ENCODE measurements around the gene P2RY6.

The P2RY6 gene

DNA sequence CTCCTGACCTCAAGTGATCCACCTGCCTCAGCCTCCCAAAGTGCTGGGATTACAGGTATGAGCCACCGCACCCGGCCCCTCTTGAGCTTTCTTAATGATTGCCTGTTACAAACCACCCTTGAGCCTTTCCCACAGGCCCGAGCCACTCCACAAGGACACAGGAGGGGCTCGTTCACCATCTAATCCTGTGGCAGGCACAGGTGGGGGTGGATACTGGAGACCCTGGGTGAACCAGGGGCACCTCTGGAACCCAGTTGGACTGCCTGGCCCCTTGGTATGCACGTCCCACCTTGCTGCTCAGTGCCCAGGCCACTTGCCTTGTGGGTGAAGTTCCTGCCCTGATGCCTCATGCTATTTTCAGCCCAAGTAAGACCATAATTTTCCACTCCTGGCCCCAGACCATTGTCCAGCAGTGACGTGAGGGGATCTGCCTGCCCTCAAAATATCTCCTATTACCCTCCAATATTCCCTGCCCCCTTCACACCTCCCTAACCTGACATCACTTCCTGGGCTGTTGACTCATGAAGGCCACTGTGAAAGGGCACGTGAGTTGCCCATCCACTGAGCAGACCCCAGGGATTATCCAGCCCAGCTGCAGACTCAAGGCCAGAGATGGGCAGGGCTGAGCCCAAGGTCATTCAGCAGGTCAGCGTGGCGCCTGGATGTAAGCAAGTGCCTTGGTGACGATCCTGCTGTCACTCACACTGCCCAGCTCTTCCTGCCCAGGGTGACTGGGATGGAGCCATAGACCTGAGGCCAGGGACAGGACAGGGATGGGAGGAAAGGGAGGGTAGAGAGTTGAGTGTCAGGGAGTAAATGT is 34.5 kb upstream of the P2RY6 start:
- no peak for FAIRE-seq

DNA sequence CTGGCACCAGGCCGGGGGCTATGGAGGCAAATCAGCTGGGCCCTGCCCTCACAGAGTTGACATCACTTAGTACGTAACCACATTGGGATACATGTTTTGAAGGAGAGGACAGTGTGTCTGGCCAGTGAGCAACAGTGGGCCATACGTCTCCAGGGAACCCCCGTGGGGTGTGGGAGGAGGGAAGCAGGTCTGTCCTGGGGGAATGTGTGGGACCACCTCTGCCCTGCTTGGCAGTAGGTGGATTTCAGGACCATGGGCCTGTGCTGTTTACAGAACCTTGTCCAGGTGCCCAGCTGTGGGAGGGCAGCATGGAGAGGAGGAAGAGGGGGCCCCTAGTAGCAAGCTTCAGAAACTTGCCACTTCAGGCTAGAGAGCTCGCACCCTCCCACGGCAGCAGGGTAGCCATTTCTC is 33.0 kb upstream of the P2RY6 start:
- no peak for FAIRE-seq

DNA sequence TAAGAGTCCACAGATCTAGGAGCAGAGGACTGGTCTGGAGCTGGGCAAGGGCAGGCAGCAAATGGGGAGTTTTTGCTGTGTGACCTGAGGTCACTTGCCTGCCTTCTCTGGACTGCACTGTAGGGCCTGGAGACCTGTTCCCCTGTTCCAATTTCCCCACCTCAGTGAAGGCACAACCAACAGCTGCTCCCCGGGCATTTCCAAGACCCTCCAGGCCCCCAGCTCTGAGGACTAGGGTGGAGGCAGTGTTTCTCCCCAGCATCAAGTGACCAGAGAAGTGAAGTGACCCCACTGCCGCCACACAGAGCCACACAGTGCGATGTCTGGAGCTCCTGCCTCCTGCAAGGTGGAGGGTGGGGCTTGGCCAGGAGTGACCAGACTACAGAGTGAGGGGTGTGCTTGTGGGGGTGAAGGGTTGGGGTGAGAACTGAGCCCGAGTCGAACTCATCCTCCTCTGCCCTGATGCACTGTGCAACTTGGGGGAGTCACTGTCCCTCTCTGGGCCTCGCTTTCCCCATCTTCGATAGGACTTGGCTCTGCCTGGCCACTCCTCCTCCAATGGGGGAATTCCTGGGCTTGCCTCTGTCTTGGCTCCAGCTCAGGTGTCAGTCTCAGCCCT is 32.5 kb upstream of the P2RY6 start:
- FAIRE-seq: no peak

DNA sequence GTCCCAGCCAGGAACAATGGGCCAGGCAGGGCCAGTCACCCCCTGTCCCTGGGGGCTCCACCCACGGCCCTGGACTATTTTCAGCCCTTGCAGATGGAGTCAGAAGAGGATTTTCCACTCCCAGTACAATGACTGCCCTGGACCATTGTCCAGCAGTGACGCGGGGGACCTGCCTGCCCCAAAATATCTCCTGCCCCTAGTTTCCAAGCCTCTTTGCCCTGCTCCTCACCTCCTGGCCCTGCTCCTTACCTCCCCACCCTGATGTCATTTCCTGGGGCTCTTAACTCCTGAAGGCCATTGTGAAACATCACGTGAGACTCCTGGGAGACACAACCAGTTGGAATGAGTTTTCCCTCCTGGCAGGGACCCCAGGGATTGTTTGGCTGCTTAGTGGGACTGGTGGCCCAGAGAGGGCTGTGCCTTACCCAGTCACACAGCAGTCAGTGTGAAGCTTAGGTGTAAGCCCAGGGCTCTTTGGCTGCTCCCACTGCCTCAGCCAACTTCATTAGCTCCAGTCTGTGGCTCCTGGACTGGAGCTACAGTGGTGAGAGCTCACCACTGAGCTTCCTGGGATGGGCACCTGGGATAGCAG is 31.9 kb upstream of the P2RY6 start:
- FAIRE-seq: no peak

DNA sequence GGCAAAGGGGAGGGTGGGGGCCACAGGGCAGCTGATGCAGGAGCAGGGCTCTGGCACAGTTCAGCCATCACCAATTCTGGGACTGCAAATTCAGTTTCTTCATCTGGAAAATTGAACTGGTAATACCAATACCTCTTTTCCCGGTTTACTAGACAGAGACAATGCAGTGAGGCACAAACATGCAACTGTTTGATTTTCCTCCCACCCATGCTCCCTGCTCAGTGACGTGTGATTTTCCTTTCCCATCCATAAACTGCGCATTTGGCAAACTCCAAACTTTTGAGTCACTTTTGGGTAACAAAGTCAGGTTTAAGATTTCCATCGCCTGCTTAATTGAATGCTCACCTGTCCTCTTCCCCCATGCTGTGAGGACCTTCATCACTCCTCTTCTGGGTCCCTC is 30.8 kb upstream of the P2RY6 start:
- no peak for FAIRE-seq

DNA sequence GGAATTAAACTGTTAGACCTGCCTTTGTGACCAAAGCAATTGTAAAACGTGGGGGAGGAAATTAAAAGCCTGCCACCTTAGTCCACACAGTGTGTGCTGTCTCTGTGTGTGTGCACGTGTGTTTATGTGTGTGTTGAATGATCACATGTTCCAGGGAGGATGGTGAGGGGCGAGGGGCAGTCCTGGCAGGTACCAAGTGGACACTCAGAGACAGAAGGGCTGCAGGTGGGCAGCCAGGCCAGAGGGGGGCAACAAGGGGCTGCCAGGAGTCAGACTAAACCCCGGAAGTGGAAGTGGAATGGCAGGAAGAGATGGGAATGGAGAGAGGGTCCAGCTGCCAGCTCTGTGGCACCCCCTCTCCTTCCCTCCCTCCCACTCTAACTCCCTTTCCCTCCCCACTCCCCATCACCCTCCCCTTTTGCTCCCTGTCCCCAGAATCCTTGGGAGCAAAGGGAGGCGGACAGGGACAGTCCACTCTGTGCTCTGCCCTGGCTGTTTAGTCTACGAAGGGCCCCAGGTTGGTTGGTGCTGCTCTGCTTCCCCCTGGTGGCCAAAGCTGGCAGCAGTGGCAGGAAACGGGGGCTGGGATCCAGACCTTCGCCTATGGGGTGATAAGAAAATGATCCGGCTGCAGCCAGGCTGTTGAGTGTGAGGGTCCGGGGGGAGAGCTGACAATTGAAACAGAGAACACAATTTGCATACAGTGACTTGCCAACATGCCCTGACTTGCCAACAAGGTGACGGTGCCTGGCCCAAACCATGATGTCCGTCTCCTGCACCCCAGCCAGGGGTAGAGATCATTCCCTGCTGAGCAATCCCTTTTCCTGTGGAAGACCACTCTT is 29.7 kb upstream of the P2RY6 start:
- FAIRE-seq: no peak

DNA sequence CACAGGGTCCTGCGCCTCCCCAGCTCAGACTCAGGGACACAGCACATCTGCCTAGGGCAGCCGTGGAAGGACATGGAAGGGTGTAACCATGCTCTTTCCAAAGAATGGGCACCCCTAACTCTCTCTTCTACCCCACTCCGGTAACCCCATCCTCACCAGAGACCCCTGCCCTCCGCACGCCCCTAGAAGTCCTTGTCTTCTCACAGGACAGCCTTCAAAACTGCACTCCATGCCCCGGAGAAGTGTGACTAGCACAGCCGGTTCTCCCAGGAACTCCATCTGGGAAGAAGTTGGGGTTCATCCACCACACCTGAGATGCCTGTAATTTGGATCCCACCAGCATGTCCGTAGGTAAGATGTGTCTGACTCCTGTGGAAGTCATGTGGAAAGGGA is 29.0 kb upstream of the P2RY6 start:
- FAIRE-seq: no peak

DNA sequence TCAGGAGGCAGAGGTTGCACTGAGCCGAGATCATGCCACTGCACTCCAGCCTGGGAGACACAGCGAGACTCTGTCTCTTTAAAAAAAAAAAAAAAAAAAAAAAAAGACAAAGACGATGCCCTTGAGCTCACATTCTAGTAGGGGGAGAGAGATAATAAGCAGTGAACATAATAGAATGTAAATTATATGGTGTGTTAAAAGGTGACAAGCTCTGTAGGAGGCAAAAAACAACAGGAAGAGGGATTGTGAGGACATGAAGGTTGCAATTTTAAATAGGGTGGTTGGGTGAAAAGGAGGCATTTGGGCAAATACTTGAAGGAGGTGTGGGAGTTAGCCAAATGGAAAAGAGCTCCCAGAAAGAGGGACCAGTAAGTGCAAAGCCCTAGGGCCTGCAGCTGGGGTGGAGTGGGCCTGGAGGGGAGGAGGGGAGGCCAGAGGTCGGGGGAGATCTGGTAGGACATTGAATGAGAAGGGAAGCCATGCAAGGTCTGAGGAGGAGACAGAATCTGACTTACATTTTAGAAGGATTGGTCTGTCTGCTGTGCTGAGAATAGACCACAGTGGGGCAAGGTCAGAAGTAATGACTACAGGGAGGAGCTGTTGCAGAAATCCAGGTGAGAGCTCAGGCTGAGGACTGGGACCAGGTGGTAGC is 27.4 kb upstream of the P2RY6 start:
- no peak for FAIRE-seq

DNA sequence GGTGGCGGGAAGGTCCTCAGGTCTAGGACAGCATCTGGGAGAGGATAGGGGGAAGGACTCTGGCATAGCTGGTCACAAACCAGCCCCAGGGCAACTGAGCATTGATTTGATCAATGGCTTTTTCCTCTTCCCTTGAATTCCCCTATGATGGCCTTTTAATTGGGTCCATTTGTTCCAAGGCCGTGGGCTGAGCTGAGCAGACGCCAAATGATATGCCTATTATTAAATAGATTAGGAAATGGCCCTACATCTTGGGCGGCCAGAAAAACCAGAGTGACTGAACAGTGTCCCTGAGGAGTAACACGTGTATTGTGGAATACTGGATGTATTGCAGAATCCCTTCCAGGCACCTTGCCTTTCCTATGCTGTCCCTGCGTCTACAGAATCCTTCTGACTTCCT is 26.7 kb upstream of the P2RY6 start:
- no peak for FAIRE-seq

DNA sequence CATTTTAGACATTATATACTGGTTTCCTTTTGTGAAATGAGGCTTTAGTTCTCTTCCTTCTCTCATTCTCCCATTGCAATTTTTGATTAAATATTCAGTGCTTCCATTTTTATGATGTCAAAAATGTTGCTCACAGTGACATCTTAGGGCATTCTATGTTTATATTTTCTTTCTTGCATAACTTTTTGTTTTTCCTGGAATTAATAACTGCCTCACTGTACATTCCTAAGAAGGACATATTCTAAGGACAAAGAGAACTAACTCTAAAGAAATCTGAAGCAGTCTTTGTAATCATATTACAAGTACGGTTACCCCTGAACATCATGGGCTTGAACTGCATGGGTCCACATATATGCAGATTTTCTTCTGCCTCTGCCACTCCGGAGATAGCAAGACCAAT is 25.8 kb upstream of the P2RY6 start:
- FAIRE-seq: no peak

DNA sequence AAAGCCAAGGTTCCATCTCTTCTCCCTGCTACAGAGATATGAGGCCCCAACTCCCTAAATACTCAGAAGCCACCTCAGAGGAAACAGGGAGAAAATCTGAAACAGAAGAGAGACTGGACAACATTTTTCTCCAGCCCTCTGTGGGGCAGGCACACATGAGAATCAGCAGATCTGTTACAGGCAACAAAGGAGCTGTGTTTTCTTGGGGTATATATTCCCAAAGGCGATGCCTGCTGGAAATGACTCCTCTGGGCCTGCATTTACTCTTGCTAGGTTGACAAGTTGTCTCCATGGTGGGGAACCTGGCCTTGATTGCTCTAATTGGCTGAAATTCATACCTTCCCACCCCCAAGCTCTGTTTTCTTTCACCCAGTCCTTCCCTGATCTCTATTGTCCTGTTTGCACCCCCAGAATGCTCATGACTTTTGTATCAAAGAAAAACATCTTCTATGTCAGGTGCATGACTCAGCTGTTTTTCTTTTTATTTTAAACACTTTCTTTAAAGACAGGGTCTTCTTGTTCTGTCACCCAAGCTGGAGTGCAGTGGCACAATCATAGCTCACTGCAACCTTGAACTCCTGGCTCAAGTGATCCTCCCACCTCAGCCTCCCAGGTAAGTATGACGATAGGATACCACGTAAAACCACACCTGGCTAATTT is 23.5 kb upstream of the P2RY6 start:
- FAIRE-seq: no peak

DNA sequence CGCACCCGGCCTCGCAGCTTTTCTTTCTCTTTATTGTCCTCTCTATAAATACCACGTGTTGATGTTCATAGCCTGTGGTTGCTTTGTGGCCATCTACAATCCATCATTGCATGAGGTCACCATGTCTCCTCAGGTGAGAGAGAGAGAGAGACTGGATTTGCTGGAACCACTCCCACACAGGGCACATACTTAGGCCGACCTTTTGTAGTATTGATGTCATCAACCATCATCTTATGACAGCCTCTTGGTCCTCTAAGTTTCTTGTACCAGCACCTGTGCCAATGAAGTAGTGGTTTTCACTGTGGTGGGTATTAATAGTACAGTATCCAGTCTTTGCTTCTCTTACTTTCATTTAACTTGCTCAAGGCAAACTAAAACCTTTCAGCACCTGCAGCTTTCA is 22.8 kb upstream of the P2RY6 start:
- no peak for FAIRE-seq

DNA sequence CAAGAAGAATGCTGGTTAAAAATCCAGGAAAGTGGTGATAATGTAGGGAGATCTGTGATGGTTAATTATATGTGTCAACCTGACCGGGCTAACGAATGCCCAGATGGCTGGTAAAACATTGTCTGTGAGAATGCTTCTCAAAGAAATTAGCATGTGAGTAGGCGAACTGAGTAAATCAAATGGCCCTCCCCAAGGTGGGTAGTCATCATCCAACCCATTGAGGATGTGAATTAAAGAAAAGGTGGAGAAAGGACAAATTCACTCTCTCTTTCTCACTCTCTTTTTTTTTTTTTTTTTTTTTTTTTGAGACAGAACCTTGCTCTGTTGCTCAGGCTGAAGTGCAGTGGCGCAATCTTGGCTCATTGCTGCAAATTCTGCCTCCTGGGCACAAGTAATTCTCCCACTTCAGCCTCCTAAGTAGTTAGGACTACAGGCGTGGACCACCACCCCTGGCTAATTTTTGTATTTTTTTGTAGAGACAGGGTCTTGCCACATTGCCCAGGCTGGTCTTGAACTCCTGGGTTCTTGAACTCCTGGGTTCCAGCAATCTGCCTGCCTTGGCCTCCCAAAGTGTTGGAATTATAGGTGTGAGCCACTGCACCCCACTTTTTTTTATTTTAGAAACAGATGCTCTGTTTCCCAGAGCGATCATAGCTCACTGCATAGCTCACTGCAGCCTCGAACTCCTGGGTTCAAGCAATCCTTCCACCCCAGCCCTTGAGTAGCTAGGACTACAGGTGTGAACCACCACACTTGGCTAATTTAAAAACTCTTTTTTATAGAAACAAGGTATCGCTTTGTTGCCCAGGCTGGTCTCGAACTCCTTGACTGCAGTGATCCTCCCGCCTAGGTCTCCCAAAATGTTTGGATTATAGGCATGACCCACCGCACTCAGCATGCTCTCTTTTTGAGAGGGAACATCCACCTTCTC is 22.0 kb upstream of the P2RY6 start:
- no peak for FAIRE-seq

DNA sequence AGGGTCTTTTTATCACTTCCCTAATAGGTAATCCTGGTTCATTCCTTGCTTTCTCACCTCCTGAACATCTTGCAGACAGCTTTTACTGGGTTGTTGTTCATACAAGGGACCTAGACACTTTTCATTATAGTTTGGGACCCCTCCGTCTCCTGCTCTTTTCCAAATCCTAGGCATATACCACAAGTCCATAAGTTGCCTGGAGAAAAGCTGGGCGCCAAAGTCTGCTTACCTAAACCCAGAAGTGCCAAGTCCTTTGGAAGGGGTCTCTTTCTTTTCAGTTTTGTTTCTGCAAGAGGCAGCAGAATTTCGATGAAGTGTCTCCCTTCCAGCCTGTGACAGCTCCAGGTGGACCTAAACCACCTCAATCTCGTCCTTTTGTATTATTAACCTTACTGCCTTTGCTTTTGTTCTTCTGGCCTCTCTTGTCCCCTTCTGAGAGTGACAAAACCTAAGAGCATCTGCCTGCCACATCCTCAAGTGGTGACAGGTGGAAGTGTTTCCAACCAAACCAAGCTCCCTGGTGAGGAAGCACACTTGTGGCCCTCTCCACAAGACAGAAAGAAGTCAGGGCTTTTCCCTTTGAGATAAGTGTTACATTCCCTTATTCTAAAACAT is 19.5 kb upstream of the P2RY6 start:
- no peak for FAIRE-seq

DNA sequence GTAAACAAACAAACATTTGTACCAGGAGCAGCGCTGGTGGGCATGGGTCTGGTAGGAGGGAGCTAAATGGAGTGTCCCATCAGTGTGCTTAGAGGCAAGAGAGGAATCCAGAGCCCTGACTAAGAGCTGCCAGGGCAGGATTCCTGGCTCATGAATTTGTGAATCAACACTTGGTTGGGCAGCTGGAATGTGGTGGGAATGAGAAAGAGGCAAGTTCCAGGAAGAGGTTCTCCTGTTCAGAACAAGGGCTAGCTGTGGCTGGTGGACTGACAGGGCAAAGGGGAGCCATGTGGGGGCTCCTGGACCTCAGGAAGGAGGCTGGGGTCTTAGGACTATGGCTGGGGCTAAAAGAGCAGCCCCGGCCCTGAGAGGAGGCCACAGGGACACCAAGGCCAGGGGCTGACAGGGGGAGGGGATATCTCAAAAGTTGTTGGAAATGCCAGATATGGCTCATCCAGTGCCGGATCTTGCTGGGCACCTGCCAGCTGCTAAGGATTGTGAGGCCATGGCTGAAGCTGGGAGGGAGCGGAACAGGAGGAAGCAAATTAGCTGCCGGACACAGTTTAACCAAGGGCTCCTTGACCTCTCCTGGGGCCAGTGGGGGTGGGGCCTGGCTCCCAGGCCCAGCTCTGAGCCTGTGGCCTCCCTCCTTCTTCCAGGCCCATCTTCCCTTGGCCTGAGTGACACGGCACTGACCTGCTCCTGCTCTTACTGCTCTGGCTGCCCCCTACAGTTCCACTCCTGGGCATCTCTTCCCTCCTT is 14.6 kb upstream of the P2RY6 start:
- FAIRE-seq: no peak

DNA sequence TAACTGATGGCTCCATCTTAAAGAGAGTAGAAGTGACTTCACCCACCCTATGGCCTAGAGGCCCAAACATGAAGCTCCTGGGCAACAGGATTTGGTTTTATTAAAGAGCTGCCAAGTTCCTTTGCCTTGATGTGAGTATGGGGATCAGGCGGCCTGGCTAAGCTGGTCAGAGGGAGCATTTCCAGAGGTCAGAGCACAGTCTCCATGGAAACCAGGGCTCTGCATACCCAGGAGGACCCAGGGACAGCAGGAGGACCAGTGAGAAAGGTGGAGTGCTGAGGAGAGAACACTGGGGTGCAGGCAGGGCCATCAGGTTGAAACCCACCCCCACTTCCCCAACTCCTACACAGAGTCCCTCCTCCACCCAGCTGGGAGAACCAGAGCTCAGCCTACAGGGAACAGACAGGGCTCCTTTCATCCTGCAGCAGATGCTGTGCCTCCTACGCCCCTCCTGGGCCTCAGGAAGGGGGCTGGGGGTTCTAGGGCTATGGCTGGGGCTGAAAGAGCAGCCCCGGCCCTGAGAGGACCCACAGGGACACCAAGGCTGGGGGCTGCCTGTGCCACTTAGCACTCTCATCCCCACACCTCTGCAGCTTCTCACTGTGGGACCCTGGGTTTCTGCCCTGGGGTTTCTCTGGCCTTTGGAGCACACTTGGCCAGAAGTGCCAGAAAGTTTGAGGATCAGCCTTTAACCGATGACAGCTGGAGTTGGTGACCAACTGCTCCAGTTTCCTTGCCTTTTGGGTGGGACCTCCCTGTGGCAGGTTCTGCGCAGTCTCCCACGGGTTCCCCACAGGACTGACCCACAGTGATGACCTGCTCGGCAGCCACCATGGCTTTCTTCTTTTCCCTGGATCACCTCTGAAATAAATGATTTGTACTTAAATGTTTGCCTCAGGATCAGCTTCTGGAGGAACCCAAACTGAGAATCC is 13.8 kb upstream of the P2RY6 start:
- no peak for FAIRE-seq

DNA sequence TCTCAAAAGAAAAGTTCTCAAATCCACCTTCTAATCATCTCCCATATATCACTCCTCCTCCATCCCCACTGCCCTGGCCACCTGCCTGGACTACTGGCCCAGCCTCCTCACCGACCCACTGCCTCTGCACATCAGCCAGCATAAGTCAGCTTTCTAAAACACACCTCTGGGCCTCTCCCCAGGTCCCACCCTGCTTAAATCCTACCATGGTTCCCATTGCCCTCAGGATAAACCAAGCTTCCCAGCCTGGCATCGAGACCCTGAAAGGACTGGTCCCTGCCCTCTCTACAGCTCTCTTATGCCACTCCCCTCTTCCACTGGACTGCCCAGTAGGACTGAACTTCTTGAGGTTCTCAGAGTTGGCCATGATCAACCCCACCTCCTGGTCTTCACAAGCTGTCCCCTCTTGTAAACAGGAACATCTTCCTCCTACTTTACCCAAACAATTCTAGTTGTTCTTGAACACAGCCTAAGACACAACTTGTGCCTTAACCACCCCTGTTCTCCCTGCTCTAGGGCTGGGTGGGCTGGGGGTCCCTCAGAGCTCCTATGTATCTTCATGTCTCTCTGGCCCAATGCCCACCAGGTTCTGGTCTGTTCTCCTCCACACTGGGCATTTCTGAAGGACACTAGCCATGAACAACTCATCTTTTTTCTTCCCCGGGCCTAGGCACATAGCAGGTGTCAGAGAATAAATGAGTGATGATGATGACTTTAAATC is 12.6 kb upstream of the P2RY6 start:
- FAIRE-seq: no peak

DNA sequence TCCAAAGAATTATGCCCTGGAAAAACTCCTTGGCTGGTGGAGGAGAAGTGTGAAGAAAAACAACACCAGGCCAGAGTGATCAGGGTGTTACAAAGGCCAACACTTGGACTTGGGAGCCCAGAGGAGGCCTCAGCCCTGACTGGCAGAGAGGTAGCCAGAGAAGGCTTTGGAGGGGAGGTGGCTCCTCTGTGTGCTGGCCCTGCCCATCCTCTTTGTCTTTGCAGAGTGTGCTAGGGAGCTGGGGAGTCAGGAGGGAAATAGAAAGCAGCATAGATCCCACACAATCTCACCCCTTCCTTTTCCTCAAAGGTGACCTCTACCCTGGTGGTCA is 12.0 kb upstream of the P2RY6 start:
- no peak for FAIRE-seq
